Activated effector memory CD4-positive, alpha-beta T cell treated with Interleukin-2 at 50 U/mL for 16 hours (primary cell): Measurements from ENCODE around the gene INPP5J.
"Not testable (repeated sequence)": the region's sequence is repeated elsewhere in the genome, so short reads cannot be mapped to it uniquely, and the experiment has no call there.

Experiments used
- DNase-seq: peaks from one replicate; pipeline ENCODE4 v3.0.0-alpha.2; 2020

The INPP5J gene

GRCh38 chr22:31153357-31153756, 30.6 kb downstream of the INPP5J start:
- no peak for DNase-seq

GRCh38 chr22:31154975-31155374, 32.2 kb downstream of the INPP5J start:
- DNase-seq: no peak

GRCh38 chr22:31155422-31155821, 32.7 kb downstream of the INPP5J start:
- DNase-seq: no peak

- DNase-seq: peak; percentile 12
Observed at GRCh38 chr22:31160328-31160978, 37.7 kb downstream of the INPP5J start.

- no peak for DNase-seq
Observed at GRCh38 chr22:31161386-31161785, 38.6 kb downstream of the INPP5J start.

GRCh38 chr22:31162015-31162765, 39.4 kb downstream of the INPP5J start:
- no peak for DNase-seq

- DNase-seq: no peak
Observed at GRCh38 chr22:31170971-31171370, 48.2 kb downstream of the INPP5J start.

- DNase-seq: not testable (repeated sequence)
Observed at GRCh38 chr22:31171734-31172133, 49.0 kb downstream of the INPP5J start.

GRCh38 chr22:31173386-31174145, 50.8 kb downstream of the INPP5J start:
- no peak for DNase-seq

- DNase-seq: no peak
Observed at GRCh38 chr22:31176923-31177322, 54.2 kb downstream of the INPP5J start.

- DNase-seq: no peak
Observed at GRCh38 chr22:31177420-31178162, 54.8 kb downstream of the INPP5J start.

GRCh38 chr22:31178859-31179258, 56.1 kb downstream of the INPP5J start:
- DNase-seq: no peak

GRCh38 chr22:31179345-31179744, 56.6 kb downstream of the INPP5J start:
- DNase-seq: no peak

GRCh38 chr22:31184015-31184414, 61.2 kb downstream of the INPP5J start:
- DNase-seq: no peak
